Activated B cell treated with CpG ODN at 0.5 μM for 24 hours (primary cell): Measurements from ENCODE around the gene BRD2. TPM values are rescaled to one million over a fixed set of nuclear protein-coding genes. Genes with fewer than 3 reads are reported as not detected.
A peak's percentile ranks its signal among the peaks of the same experiment; 100 is the strongest.

Experiments
- ATAC-seq: fragments of 200-7000 bp; cut with Tn5 transposase; one replicate; pipeline ENCODE4 v1.10.0; 2021; ENCODE audit warnings: low read depth, mild to moderate bottlenecking, moderate library complexity
- CTCF ChIA-PET: fragments of 350-600 bp; sonication (Branson Sonifier 250); formaldehyde crosslinking; loops from one replicate; lab custom pipeline; 2021; ENCODE audit warnings: antibody characterized with exemption; lab: Charles Lee
- POLR2A ChIA-PET: fragments of 350-600 bp; sonication (Branson Sonifier 250); formaldehyde crosslinking; loops from one replicate; lab custom pipeline; 2021; ENCODE audit warnings: antibody characterized with exemption; lab: Charles Lee
- DNase-seq: peaks from one replicate; pipeline ENCODE4 v3.0.0; 2022
- H3K27ac Mint-ChIP-seq: one replicate; pipeline ENCODE4 v1.8.0; 2020; ENCODE audit warnings: mixed read lengths
- H3K27me3 Mint-ChIP-seq: one replicate; pipeline ENCODE4 v1.8.0; 2021; ENCODE audit warnings: mixed read lengths
- H3K36me3 Mint-ChIP-seq: one replicate; pipeline ENCODE4 v1.8.0; 2021; ENCODE audit warnings: low read depth, mixed read lengths
- H3K4me1 Mint-ChIP-seq: one replicate; pipeline ENCODE4 v1.8.0; 2021; ENCODE audit warnings: mixed read lengths
- H3K4me3 Mint-ChIP-seq: one replicate; pipeline ENCODE4 v1.8.0; 2020; ENCODE audit warnings: mild to moderate bottlenecking, mixed read lengths
- H3K9me3 Mint-ChIP-seq: one replicate; pipeline ENCODE4 v1.8.0; 2020; ENCODE audit warnings: mixed read lengths
- CTCF ChIP-seq: fragments of 200-600 bp; IDR thresholded peaks from one replicate; pipeline ENCODE4 v1.8.0; 2022; ENCODE audit warnings: antibody characterized with exemption, mild to moderate bottlenecking
- intact Hi-C: fragments of 100-400 bp; cut with micrococcal nuclease; formaldehyde crosslinking; loops from one replicate; pipeline ENCODE4 v1.15.1; 2024
- total RNA-seq: library from RNA; stranded (reverse); gene quantifications from 2 replicates; pipeline ENCODE4 v1.2.3, GENCODE V29; 2022

The BRD2 gene
- total RNA-seq, 1 donor from 2014 or later = 370 TPM

DNA sequence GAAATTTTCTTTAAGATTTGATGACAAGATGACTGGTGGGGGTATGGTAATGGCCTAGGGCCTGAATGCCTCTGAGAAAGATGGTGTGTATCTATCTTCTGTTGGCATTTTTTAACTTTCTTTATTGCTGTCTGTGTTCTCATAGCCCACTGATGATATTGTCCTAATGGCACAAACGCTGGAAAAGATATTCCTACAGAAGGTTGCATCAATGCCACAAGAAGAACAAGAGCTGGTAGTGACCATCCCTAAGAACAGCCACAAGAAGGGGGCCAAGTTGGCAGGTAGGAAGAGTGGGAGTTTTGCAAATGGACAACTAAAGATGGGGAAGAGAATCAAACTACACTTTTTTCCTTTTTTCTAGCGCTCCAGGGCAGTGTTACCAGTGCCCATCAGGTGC, 7.5 kb downstream of the BRD2 start:
- Mint-ChIP-seq H3K27me3 (no peaks in the 10 kb centered on the region), H3K36me3 (peaks cover 99% of the 10 kb centered on the region), H3K4me3 (peak overlapping the region; percentile 91), H3K27ac (peak overlapping the region; percentile 64), H3K9me3 (no peaks in the 10 kb centered on the region), H3K4me1 (peaks cover 52% of the 10 kb centered on the region)
- CTCF ChIA-PET = interaction anchor here (0.7 to 11.4 kb wide), 5 partner anchors 9 to 90 kb away, joined by 3 to 151 read pairs (median 6); partner anchors contain the start of gene HLA-DMB
- POLR2A ChIA-PET = interaction anchor here (0.5 to 14.0 kb wide), 5 partner anchors 9 to 233 kb away, joined by 4 to 1150 read pairs (median 370); partner anchors contain the start of genes HLA-DMA and HLA-DMB
- ATAC-seq (no peak), DNase-seq (no peak)
- intact Hi-C loops = loop anchor here (10.0 kb wide), 1 partner anchor 541 kb away; the partner anchor contains the start of gene HLA-DRA
- TF ChIP-seq CTCF = no peak

DNA sequence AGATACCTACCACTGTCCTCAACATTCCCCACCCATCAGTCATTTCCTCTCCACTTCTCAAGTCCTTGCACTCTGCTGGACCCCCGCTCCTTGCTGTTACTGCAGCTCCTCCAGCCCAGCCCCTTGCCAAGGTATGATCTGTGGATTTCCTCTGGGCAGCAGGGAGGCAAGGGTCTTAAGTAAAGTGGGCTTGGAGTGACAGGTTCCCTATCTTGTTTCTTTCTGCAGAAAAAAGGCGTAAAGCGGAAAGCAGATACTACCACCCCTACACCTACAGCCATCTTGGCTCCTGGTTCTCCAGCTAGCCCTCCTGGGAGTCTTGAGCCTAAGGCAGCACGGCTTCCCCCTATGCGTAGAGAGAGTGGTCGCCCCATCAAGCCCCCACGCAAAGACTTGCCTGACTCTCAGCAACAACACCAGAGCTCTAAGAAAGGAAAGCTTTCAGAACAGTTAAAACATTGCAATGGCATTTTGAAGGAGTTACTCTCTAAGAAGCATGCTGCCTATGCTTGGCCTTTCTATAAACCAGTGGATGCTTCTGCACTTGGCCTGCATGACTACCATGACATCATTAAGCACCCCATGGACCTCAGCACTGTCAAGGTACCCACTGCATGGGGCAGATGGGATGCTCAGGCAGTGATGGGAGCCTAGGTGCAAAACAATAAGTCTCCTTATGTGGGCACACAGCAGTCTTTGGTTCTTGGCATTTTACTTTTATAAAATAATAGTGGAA, 8.1 kb downstream of the BRD2 start:
- DNase-seq (no peak), ATAC-seq (no peak)
- H3K9me3 Mint-ChIP-seq = no peaks in the 10 kb centered on the region
- intact Hi-C loops = loop anchor here (10.0 kb wide), 1 partner anchor 542 kb away; the partner anchor contains the start of gene HLA-DRA
- TF ChIP-seq CTCF = no peak
- H3K27ac Mint-ChIP-seq = peak overlapping the region; percentile 64
- ChIA-PET POLR2A (interaction anchor here (0.5 to 14.0 kb wide), 6 partner anchors 8 to 232 kb away, joined by 3 to 1150 read pairs (median 188); partner anchors contain the start of genes HLA-DMA and HLA-DMB), CTCF (interaction anchor here (0.7 to 1.8 kb wide), 5 partner anchors 8 to 91 kb away, joined by 3 to 6 read pairs (median 6); partner anchors contain the start of gene BRD2)
- peaks cover 50% of the 10 kb centered on the region for H3K4me1 Mint-ChIP-seq
- peaks cover 98% of the 10 kb centered on the region for H3K36me3 Mint-ChIP-seq
- H3K4me3 Mint-ChIP-seq = peak overlapping the region; percentile 91
- no peaks in the 10 kb centered on the region for H3K27me3 Mint-ChIP-seq

DNA sequence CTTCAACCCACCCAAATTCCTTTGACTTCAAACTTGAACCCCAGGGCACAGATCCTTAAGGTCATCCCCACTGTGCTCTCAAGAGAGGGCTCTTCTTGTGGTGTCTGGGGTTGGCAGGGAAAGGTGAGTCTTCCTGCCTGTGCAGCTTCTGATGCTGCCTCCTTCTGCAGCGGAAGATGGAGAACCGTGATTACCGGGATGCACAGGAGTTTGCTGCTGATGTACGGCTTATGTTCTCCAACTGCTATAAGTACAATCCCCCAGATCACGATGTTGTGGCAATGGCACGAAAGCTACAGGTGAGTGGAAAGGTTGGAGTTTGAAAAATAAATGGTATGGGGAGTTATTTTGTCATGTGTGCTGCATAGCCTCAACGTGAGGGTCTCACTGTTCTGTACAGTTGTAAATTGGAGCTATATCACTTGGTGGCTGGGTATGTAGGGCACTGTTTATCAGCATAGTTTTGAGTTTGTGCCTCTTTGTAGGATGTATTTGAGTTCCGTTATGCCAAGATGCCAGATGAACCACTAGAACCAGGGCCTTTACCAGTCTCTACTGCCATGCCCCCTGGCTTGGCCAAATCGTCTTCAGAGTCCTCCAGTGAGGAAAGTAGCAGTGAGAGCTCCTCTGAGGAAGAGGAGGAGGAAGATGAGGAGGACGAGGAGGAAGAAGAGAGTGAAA, 9.0 kb downstream of the BRD2 start:
- peaks cover 97% of the 10 kb centered on the region for H3K36me3 Mint-ChIP-seq
- H3K27me3 Mint-ChIP-seq = no peaks in the 10 kb centered on the region
- ChIA-PET CTCF (interaction anchor here (0.9 to 1.8 kb wide), 5 partner anchors 9 to 109 kb away, joined by 3 to 6 read pairs (median 4); partner anchors contain the start of genes BRD2 and HLA-DMA), POLR2A (interaction anchor here (1.0 to 14.0 kb wide), 5 partner anchors 7 to 40 kb away, joined by 3 to 1150 read pairs (median 370); partner anchors contain the start of genes HLA-DMA and HLA-DMB)
- ATAC-seq (no peak), DNase-seq (no peak)
- TF ChIP-seq CTCF = no peak
- no peak overlapping the region for H3K4me3 Mint-ChIP-seq
- intact Hi-C loops = loop anchor here (10.0 kb wide), 1 partner anchor 543 kb away; the partner anchor contains the start of gene HLA-DRA
- peaks cover 53% of the 10 kb centered on the region for H3K4me1 Mint-ChIP-seq
- no peaks in the 10 kb centered on the region for H3K9me3 Mint-ChIP-seq
- H3K27ac Mint-ChIP-seq = peak overlapping the region; percentile 36

DNA sequence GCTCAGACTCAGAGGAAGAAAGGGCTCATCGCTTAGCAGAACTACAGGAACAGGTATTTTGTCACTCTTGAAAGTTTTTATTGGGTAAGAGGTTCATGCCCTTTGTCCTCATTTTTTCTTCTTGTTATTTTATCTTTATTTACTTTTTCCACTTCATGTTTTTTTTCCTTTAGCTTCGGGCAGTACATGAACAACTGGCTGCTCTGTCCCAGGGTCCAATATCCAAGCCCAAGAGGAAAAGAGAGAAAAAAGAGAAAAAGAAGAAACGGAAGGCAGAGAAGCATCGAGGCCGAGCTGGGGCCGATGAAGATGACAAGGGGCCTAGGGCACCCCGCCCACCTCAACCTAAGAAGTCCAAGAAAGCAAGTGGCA, 9.5 kb downstream of the BRD2 start:
- ATAC-seq = no peak

More for the DNA sequence above, 9.5 kb downstream of the BRD2 start:
- intact Hi-C loops = loop anchor here (10.0 kb wide), 1 partner anchor 543 kb away; the partner anchor contains the start of gene HLA-DRA
- TF ChIP-seq CTCF = no peak
- ChIA-PET POLR2A (interaction anchor here (1.0 to 14.0 kb wide), 5 partner anchors 7 to 40 kb away, joined by 3 to 1150 read pairs (median 370); partner anchors contain the start of genes HLA-DMA and HLA-DMB), CTCF (interaction anchor here (0.9 to 1.8 kb wide), 5 partner anchors 9 to 109 kb away, joined by 3 to 6 read pairs (median 4); partner anchors contain the start of genes BRD2 and HLA-DMA)
- Mint-ChIP-seq H3K4me3 (no peak overlapping the region), H3K27me3 (no peaks in the 10 kb centered on the region), H3K4me1 (peaks cover 55% of the 10 kb centered on the region), H3K36me3 (peaks cover 97% of the 10 kb centered on the region), H3K27ac (peak overlapping the region; percentile 36), H3K9me3 (no peaks in the 10 kb centered on the region)
- no peak for DNase-seq
